HCT116 (cell line): Measurements from ENCODE around the gene LDAF1. TPM values are rescaled to one million over a fixed set of nuclear protein-coding genes. Genes with fewer than 3 reads are reported as not detected.

Source experiments
- ATAC-seq: fragments of 200-7000 bp; cut with Tn5 transposase; 2 replicates; pipeline ENCODE4 v1.9.1; 2020; ENCODE audit warnings: mild to moderate bottlenecking, moderate library complexity
- BruUV-seq: library from RNA; stranded (reverse); fragments of 400-500 nt; replicated peaks from 2 replicates; lab custom pipeline; 2021; lab: Mats Ljungman, UMichigan
- CTCF ChIA-PET: fragments of 300-600 bp; sonication (Branson Sonifier 250); formaldehyde crosslinking; loops from one replicate; lab custom pipeline; 2021; ENCODE audit warnings: antibody characterized with exemption; lab: Charles Lee
- POLR2A ChIA-PET: fragments of 300-600, 350-600 bp; sonication (Branson Sonifier 250); formaldehyde crosslinking; loops from one replicate; lab custom pipeline; 2021; ENCODE audit warnings: antibody characterized with exemption; lab: Charles Lee
- RAD21 ChIA-PET, 2 experiments: fragments of 300-600 bp; sonication (Branson Sonifier 250); formaldehyde crosslinking; loops; one replicate each; lab custom pipeline; 2023; ENCODE audit warnings: low total read pairs in 2 of 2; ENCODE audit not compliant: uncharacterized antibody in 2 of 2, unreplicated experiment in 2 of 2, low non-redundant PET in 1 of 2; lab: Charles Lee
- DNase-seq: peaks from one replicate; pipeline ENCODE4 v3.0.0-alpha.2; 2010; ENCODE audit warnings: low read depth, low spot score
- H2AFZ ChIP-seq: fragments of 200-600 bp; shearing (Covaris generic), sonication (generic); 2 replicates; pipeline ENCODE4 v1.6.1; 2017; ENCODE audit warnings: low read depth, mixed run types, mixed read lengths, antibody characterized with exemption, low read length; ENCODE audit not compliant: poor library complexity, severe bottlenecking
- H3K27ac ChIP-seq: 2 replicates; pipeline ENCODE4 v1.5.1; 2012; ENCODE audit warnings: low read depth, low read length
- H3K27me3 ChIP-seq: fragments of 200-600 bp; sonication (generic); 2 replicates; pipeline ENCODE4 v1.6.1; 2016; ENCODE audit warnings: mixed run types, low read length, mixed read lengths; ENCODE audit not compliant: insufficient read depth
- H3K36me3 ChIP-seq, 2 experiments: fragments of 200-500 bp in 1 of 2; fragments of 200-600 bp in 1 of 2; sonication (Bioruptor generic) in 1 of 2; sonication (generic) in 1 of 2; 2 replicates each; pipeline versions ENCODE4 v1.5.1 to v1.6.1; 2014 to 2016; ENCODE audit warnings: low read length in 2 of 2, inconsistent platforms in 1 of 2, mixed read lengths in 1 of 2, mixed run types in 1 of 2; ENCODE audit not compliant: insufficient read depth in 2 of 2, control insufficient read depth in 1 of 2
- H3K4me1 ChIP-seq, 2 experiments: fragments of 200-600 bp in 1 of 2; sonication (generic) in 1 of 2; 2 replicates each; pipeline versions ENCODE4 v1.5.1 to v1.6.1; 2012 to 2017; ENCODE audit warnings: low read length in 2 of 2, inconsistent platforms in 1 of 2, mild to moderate bottlenecking in 1 of 2, mixed read lengths in 1 of 2, mixed run types in 1 of 2, moderate library complexity in 1 of 2; ENCODE audit not compliant: insufficient read depth in 2 of 2, control insufficient read depth in 1 of 2
- H3K4me2 ChIP-seq: fragments of 200-600 bp; sonication (generic); 2 replicates; pipeline ENCODE4 v1.6.1; 2017; ENCODE audit warnings: mixed run types, low read length, mixed read lengths
- H3K4me3 ChIP-seq, 2 experiments: fragments of 200-600 bp in 1 of 2; sonication (generic) in 1 of 2; replicated peaks in 1 of 2; 2 replicates each; pipeline ENCODE4 v1.5.1; 2011 to 2016; ENCODE audit warnings: low read length in 2 of 2, control low read depth in 1 of 2, low read depth in 1 of 2, mild to moderate bottlenecking in 1 of 2, mixed read lengths in 1 of 2, mixed run types in 1 of 2
- H3K79me2 ChIP-seq: fragments of 200-600 bp; sonication (generic); 2 replicates; pipeline ENCODE4 v1.6.1; 2017; ENCODE audit warnings: mild to moderate bottlenecking, mixed run types, low read length, moderate library complexity, mixed read lengths; ENCODE audit not compliant: insufficient read depth
- H3K9ac ChIP-seq: fragments of 200-600 bp; sonication (generic); 2 replicates; pipeline ENCODE4 v1.6.1; 2016; ENCODE audit warnings: low read length, mixed read lengths
- H3K9me2 ChIP-seq: fragments of 200-600 bp; sonication (generic), shearing (Covaris generic); 2 replicates; pipeline ENCODE4 v1.6.1; 2017; ENCODE audit warnings: mixed run types, mild to moderate bottlenecking, moderate library complexity; ENCODE audit not compliant: insufficient read depth
- H3K9me3 ChIP-seq, 2 experiments: fragments of 200-500 bp in 1 of 2; fragments of 200-600 bp in 1 of 2; sonication (Bioruptor generic) in 1 of 2; sonication (generic) in 1 of 2; 2 replicates each; pipeline ENCODE4 v1.6.1; 2014 to 2017; ENCODE audit warnings: low read length in 2 of 2, mixed read lengths in 2 of 2, inconsistent platforms in 1 of 2, low read depth in 1 of 2, mild to moderate bottlenecking in 1 of 2, mixed run types in 1 of 2, moderate library complexity in 1 of 2; ENCODE audit not compliant: control insufficient read depth in 1 of 2, insufficient read depth in 1 of 2
- H4K20me1 ChIP-seq: fragments of 200-600 bp; sonication (generic), shearing (Covaris generic); 2 replicates; pipeline ENCODE4 v1.6.1; 2017; ENCODE audit warnings: mixed run types, mild to moderate bottlenecking, moderate library complexity; ENCODE audit not compliant: insufficient read depth
- ATF3 ChIP-seq: IDR thresholded peaks from 2 replicates; pipeline ENCODE4 v1.6.1; 2012
- CBX3 ChIP-seq: IDR thresholded peaks from 2 replicates; pipeline ENCODE4 v1.6.1; 2012; ENCODE audit warnings: low read depth
- CEBPB ChIP-seq: IDR thresholded peaks from 2 replicates; pipeline ENCODE4 v1.6.1; 2012; ENCODE audit warnings: low read depth
- EZH2phosphoT487 ChIP-seq: fragments of 200-600 bp; IDR thresholded peaks from 2 replicates; pipeline ENCODE4 v1.6.1; 2018; ENCODE audit warnings: antibody characterized with exemption, borderline replicate concordance
- FOSL1 ChIP-seq: IDR thresholded peaks from 2 replicates; pipeline ENCODE4 v1.6.1; 2012; ENCODE audit warnings: low read depth
- JUND ChIP-seq: IDR thresholded peaks from 2 replicates; pipeline ENCODE4 v1.6.1; 2012
- MAX ChIP-seq: IDR thresholded peaks from 2 replicates; pipeline ENCODE4 v1.6.1; 2012
- POLR2A ChIP-seq: IDR thresholded peaks from 2 replicates; pipeline ENCODE4 v1.7.0; 2011; ENCODE audit warnings: borderline replicate concordance; ENCODE audit not compliant: insufficient read depth, insufficient read length; ENCODE audit errors: extremely low read depth
- REST ChIP-seq: IDR thresholded peaks from 2 replicates; pipeline ENCODE4 v1.6.1; 2012; ENCODE audit warnings: low read depth
- YY1 ChIP-seq: IDR thresholded peaks from 2 replicates; pipeline ENCODE4 v1.6.1; 2011; ENCODE audit warnings: low read length, low read depth, moderate library complexity, mild to moderate bottlenecking; ENCODE audit not compliant: insufficient replicate concordance; ENCODE audit errors: extremely low read depth
- intact Hi-C: fragments of 100-400 bp; cut with micrococcal nuclease; formaldehyde crosslinking; loops from 2 replicates; pipeline ENCODE4 v1.10.0; 2022
- total RNA-seq: library from RNA; stranded (reverse); gene quantifications from one replicate; pipeline ENCODE4 v1.2.1, GENCODE V29; 2021; ENCODE audit not compliant: unreplicated experiment

Gene LDAF1
- total RNA-seq, 1 experiment from 2014 or later: 30.0 TPM

GRCh38 chr16:21172650-21173049, 14.2 kb downstream of the LDAF1 start:
- RAD21 ChIA-PET: no interaction called here
- no peak for TF ChIP-seq CEBPB
- no peak for TF ChIP-seq YY1
- no peak for TF ChIP-seq FOSL1
- no peak for TF ChIP-seq POLR2A
- no peak for TF ChIP-seq ATF3
- no peak for TF ChIP-seq CBX3
- no peak for TF ChIP-seq REST
- TF ChIP-seq EZH2phosphoT487: no peak
- no peak for TF ChIP-seq JUND
- no peak for TF ChIP-seq MAX
- TF ChIP-seq, all 23 proteins: peak for 0
- POLR2A ChIA-PET: no interaction called here
- Histone ChIP-seq H3K9ac (no peak overlapping the region), H3K9me3 (no peaks in the 10 kb centered on the region), H3K4me1 (peaks cover 0 to 6% of the 10 kb centered on the region in 2 experiments; a peak in 1 of 4 replicates), H4K20me1 (no peaks in the 10 kb centered on the region), H3K4me3 (no peak overlapping the region), H3K36me3 (peaks cover 9 to 10% of the 10 kb centered on the region in 2 experiments; a peak in 2 of 4 replicates), H2AFZ (no peak overlapping the region), H3K79me2 (no peaks in the 10 kb centered on the region), H3K4me2 (no peak overlapping the region), H3K9me2 (no peaks in the 10 kb centered on the region), H3K27me3 (no peaks in the 10 kb centered on the region), H3K27ac (no peak overlapping the region)
- no peak for DNase-seq
- CTCF ChIA-PET: no interaction called here
- intact Hi-C loops: no loop called here
- ATAC-seq: no peak
- no TSS peak for BruUV-seq
